Caco-2 (cell line): Measurements from ENCODE around the gene KCNC1. TPM values are rescaled to one million over a fixed set of nuclear protein-coding genes. Genes with fewer than 3 reads are reported as not detected.

Experiments
- BruUV-seq: library from RNA; stranded (reverse); fragments of 400-500 nt; replicated peaks from 2 replicates; lab custom pipeline; 2021; lab: Mats Ljungman, UMichigan
- CTCF ChIA-PET: fragments of 300-600 bp; sonication (Branson Sonifier 250); formaldehyde crosslinking; loops from one replicate; lab custom pipeline; 2022; ENCODE audit warnings: antibody characterized with exemption; lab: Charles Lee
- POLR2A ChIA-PET: fragments of 300-600 bp; sonication (Branson Sonifier 250); formaldehyde crosslinking; loops from one replicate; lab custom pipeline; 2022; ENCODE audit warnings: antibody characterized with exemption; lab: Charles Lee
- DNase-seq, 2 experiments: peaks; one replicate each; pipeline versions ENCODE4 v3.0.0 to v3.0.0-alpha.2; 2020 to 2022
- H3K27me3 ChIP-seq: replicated peaks from 2 replicates; pipeline ENCODE4 v1.6.0; 2011; ENCODE audit warnings: low read length; ENCODE audit not compliant: control insufficient read depth, insufficient read depth
- H3K36me3 ChIP-seq: 2 replicates; pipeline ENCODE4 v1.5.1; 2011; ENCODE audit warnings: low read length; ENCODE audit not compliant: control insufficient read depth, insufficient read depth
- H3K4me1 ChIP-seq: fragments of 250-450 bp; sonication (Bioruptor Pico); 2 replicates; pipeline ENCODE4 v1.5.1; 2020; ENCODE audit warnings: mild to moderate bottlenecking
- H3K4me3 ChIP-seq: 2 replicates; pipeline ENCODE4 v1.5.1; 2011; ENCODE audit warnings: low read depth, mild to moderate bottlenecking, control low read depth, low read length
- H3K9me3 ChIP-seq: fragments of 250-450 bp; sonication (Bioruptor Pico); 2 replicates; pipeline ENCODE4 v1.5.1; 2020; ENCODE audit warnings: mild to moderate bottlenecking, moderate library complexity
- H3K27ac Mint-ChIP-seq: one replicate; pipeline ENCODE4 v1.8.0; 2022; ENCODE audit warnings: mixed read lengths; ENCODE audit not compliant: unreplicated experiment
- H3K27me3 Mint-ChIP-seq: one replicate; pipeline ENCODE4 v1.8.0; 2022; ENCODE audit warnings: mixed read lengths; ENCODE audit not compliant: insufficient read depth, unreplicated experiment
- H3K36me3 Mint-ChIP-seq: one replicate; pipeline ENCODE4 v1.8.0; 2022; ENCODE audit warnings: mild to moderate bottlenecking, mixed read lengths; ENCODE audit not compliant: insufficient read depth, unreplicated experiment
- H3K4me1 Mint-ChIP-seq: one replicate; pipeline ENCODE4 v1.8.0; 2022; ENCODE audit warnings: low read depth, mixed read lengths; ENCODE audit not compliant: unreplicated experiment
- H3K4me3 Mint-ChIP-seq: one replicate; pipeline ENCODE4 v1.8.0; 2022; ENCODE audit warnings: mild to moderate bottlenecking, moderate library complexity, mixed read lengths; ENCODE audit not compliant: unreplicated experiment
- H3K9me3 Mint-ChIP-seq: one replicate; pipeline ENCODE4 v1.8.0; 2022; ENCODE audit warnings: mixed read lengths; ENCODE audit not compliant: unreplicated experiment
- intact Hi-C: fragments of 100-400 bp; cut with micrococcal nuclease; formaldehyde crosslinking; loops from one replicate; pipeline ENCODE4 v1.10.0; 2022; ENCODE audit not compliant: unreplicated experiment
- total RNA-seq: library from RNA; stranded (reverse); gene quantifications from 2 replicates; pipeline ENCODE4 v1.2.3, GENCODE V29; 2022
- TF ChIP-seq, protein P1 (sequence below), 2 experiments: fragments of 200-600 bp in 1 of 2; IDR thresholded peaks; 1 replicate in 1 of 2; 2 replicates in 1 of 2; pipeline versions ENCODE4 v1.5.1 to v1.8.0; 2011 to 2022; ENCODE audit warnings: antibody characterized with exemption in 1 of 2, control low read depth in 1 of 2, inconsistent platforms in 1 of 2, low read depth in 1 of 2, low read length in 1 of 2, mild to moderate bottlenecking in 1 of 2, moderate library complexity in 1 of 2; ENCODE audit not compliant: insufficient read depth in 1 of 2, severe bottlenecking in 1 of 2, unreplicated experiment in 1 of 2

Gene KCNC1
- total RNA-seq, 1 experiment from 2014 or later, result 0.07 TPM

DNA sequence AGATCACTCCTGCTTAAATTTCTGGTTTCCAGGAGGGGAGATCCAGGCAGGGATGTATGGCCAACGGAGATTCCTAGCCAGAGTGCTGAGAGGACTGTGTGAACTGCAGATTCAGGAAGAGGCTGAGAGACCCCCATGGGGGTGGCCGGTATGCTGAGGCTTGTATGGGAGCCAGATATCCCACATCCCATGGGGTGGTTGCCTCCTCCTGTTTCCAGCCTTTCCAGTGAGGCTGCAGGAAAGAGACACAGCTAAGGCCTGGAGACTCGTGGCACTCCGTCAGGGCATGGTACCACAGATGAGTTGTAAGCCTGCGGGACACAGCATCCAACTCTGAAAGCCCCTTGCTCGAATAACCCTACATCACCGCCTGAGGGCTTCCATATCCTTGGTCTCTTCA is 16.6 kb upstream of the KCNC1 start:
- no peaks in the 10 kb centered on the region; the same call in 1 of the 2 replicates for H3K27me3 ChIP-seq

DNA sequence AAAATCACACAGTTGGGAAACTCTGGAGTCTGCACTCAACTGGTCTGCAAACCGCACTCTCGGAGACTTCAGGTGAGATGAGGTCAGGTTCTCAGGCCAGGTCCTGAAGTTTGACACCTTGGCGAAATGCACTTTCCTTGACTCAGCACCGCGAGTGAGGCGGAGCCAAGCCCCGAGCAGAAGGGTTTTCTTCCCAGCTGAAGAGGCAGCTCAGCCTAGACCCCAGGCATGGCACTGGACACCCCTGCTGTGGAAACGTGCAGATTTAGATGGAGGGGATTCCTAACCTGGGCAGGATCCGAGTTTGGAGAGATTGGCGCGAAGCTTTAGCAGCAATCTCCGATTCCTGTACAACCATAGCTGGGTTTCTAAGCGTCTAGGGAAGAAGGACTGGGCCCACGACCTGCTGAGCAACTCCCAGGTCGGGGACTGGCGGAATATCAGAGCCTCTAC is 16.0 kb upstream of the KCNC1 start:
- intact Hi-C loops, result no loop called here
- ChIA-PET POLR2A (no interaction called here), CTCF (interaction anchor here (1.2 kb wide), 1 partner anchor 12 kb away, joined by 4 read pairs; no protein-coding TSS in a partner anchor)
- H3K4me1 Mint-ChIP-seq, result no peaks in the 10 kb centered on the region
- BruUV-seq, result no TSS peak
- H3K4me3 ChIP-seq, result no peak overlapping the region
- no peaks in the 10 kb centered on the region; the same call in 1 of the 2 replicates for H3K27me3 ChIP-seq
- H3K9me3 Mint-ChIP-seq, result no peaks in the 10 kb centered on the region
- TF ChIP-seq, protein P1, sequence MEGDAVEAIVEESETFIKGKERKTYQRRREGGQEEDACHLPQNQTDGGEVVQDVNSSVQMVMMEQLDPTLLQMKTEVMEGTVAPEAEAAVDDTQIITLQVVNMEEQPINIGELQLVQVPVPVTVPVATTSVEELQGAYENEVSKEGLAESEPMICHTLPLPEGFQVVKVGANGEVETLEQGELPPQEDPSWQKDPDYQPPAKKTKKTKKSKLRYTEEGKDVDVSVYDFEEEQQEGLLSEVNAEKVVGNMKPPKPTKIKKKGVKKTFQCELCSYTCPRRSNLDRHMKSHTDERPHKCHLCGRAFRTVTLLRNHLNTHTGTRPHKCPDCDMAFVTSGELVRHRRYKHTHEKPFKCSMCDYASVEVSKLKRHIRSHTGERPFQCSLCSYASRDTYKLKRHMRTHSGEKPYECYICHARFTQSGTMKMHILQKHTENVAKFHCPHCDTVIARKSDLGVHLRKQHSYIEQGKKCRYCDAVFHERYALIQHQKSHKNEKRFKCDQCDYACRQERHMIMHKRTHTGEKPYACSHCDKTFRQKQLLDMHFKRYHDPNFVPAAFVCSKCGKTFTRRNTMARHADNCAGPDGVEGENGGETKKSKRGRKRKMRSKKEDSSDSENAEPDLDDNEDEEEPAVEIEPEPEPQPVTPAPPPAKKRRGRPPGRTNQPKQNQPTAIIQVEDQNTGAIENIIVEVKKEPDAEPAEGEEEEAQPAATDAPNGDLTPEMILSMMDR (IDR thresholded peaks at IDR 0.05; ENCODE audit: insufficient read depth in 1 of 2, low read depth in 1 of 2, low read length in 1 of 2, severe bottlenecking in 1 of 2, unreplicated experiment in 1 of 2), result no peak
- H3K9me3 ChIP-seq, result no peaks in the 10 kb centered on the region
- H3K36me3 Mint-ChIP-seq, result no peaks in the 10 kb centered on the region
- no peak overlapping the region for H3K4me3 Mint-ChIP-seq
- no peak for DNase-seq
- H3K27me3 Mint-ChIP-seq, result peaks cover 6% of the 10 kb centered on the region
- no peaks in the 10 kb centered on the region for H3K36me3 ChIP-seq
- H3K4me1 ChIP-seq, result no peaks in the 10 kb centered on the region
- H3K27ac Mint-ChIP-seq, result no peak overlapping the region

More for the DNA sequence above, 16.6 kb upstream of the KCNC1 start:
- Mint-ChIP-seq H3K9me3 (no peaks in the 10 kb centered on the region), H3K27ac (no peak overlapping the region), H3K4me3 (no peak overlapping the region), H3K27me3 (peaks cover 3% of the 10 kb centered on the region), H3K36me3 (no peaks in the 10 kb centered on the region), H3K4me1 (no peaks in the 10 kb centered on the region)
- no peaks in the 10 kb centered on the region for H3K9me3 ChIP-seq
- intact Hi-C loops, result no loop called here
- TF ChIP-seq, protein P1 (IDR thresholded peaks at IDR 0.05; ENCODE audit: insufficient read depth in 1 of 2, low read depth in 1 of 2, low read length in 1 of 2, severe bottlenecking in 1 of 2, unreplicated experiment in 1 of 2), result no peak
- no peaks in the 10 kb centered on the region for H3K4me1 ChIP-seq
- ChIA-PET POLR2A (no interaction called here), CTCF (interaction anchor here (1.2 kb wide), 1 partner anchor 12 kb away, joined by 4 read pairs; no protein-coding TSS in a partner anchor)
- no peak for DNase-seq
- no peaks in the 10 kb centered on the region for H3K36me3 ChIP-seq
- no TSS peak for BruUV-seq
- no peak overlapping the region for H3K4me3 ChIP-seq

- DNase-seq, result no peak
- no peaks in the 10 kb centered on the region for H3K4me1 ChIP-seq
- no peaks in the 10 kb centered on the region for H3K36me3 ChIP-seq
- Mint-ChIP-seq H3K27me3 (peaks cover 8% of the 10 kb centered on the region), H3K27ac (no peak within 1 kb of the TSS), H3K36me3 (no peaks in the 10 kb centered on the region), H3K4me1 (no peaks in the 10 kb centered on the region), H3K4me3 (no peak within 1 kb of the TSS), H3K9me3 (no peaks in the 10 kb centered on the region)
- intact Hi-C loops, result no loop called here
- TF ChIP-seq, protein P1 (IDR thresholded peaks at IDR 0.05; ENCODE audit: insufficient read depth in 1 of 2, low read depth in 1 of 2, low read length in 1 of 2, severe bottlenecking in 1 of 2, unreplicated experiment in 1 of 2), result no peak
- CTCF ChIA-PET, result interaction anchor here (1.2 kb wide), 1 partner anchor 11 kb away, joined by 4 read pairs; no protein-coding TSS in a partner anchor
- H3K9me3 ChIP-seq, result no peaks in the 10 kb centered on the region
- H3K27me3 ChIP-seq, result no peaks in the 10 kb centered on the region; the same call in none of the 2 replicates
- POLR2A ChIA-PET, result no interaction called here
- H3K4me3 ChIP-seq, result no peak within 1 kb of the TSS
- no TSS peak for BruUV-seq
These were observed 15.3 kb upstream of the KCNC1 start, which contains the start of gene MYOD1 for GRCh38 chr11:17719028-17719937. MYOD1 (plus strand) TSS chr11:17719571; CDS start chr11:17719783, 212 bp downstream.
